Duodenal mucosa (tissue), 2 donors: Measurements from ENCODE around the gene MAML2.

Experiments
- H3K27ac ChIP-seq: one replicate; pipeline ENCODE4 v1.7.0; 2013; ENCODE audit warnings: low read depth, low read length
- H3K27me3 ChIP-seq, 2 donors: one replicate each; pipeline ENCODE4 v1.7.0; 2013; ENCODE audit warnings: low read length in 2 of 2, control low read depth in 1 of 2; ENCODE audit not compliant: insufficient read depth in 2 of 2, control insufficient read depth in 1 of 2
- H3K36me3 ChIP-seq, 2 donors: one replicate each; pipeline ENCODE4 v1.7.0; 2013; ENCODE audit warnings: low read length in 2 of 2, control low read depth in 1 of 2; ENCODE audit not compliant: insufficient read depth in 2 of 2, control insufficient read depth in 1 of 2
- H3K4me1 ChIP-seq, 2 donors: one replicate each; pipeline ENCODE4 v1.7.0; 2013; ENCODE audit warnings: low read length in 2 of 2, control low read depth in 1 of 2; ENCODE audit not compliant: insufficient read depth in 2 of 2, control insufficient read depth in 1 of 2
- H3K4me3 ChIP-seq, 2 donors: one replicate each; pipeline ENCODE4 v1.7.0; 2013; ENCODE audit warnings: low read length in 2 of 2, low read depth in 1 of 2
- H3K9ac ChIP-seq, 2 donors: one replicate each; pipeline ENCODE4 v1.7.0; 2013; ENCODE audit warnings: low read length in 2 of 2, low read depth in 1 of 2
- H3K9me3 ChIP-seq, 2 donors: one replicate each; pipeline ENCODE4 v1.7.0; 2013; ENCODE audit warnings: low read length in 2 of 2, control low read depth in 1 of 2; ENCODE audit not compliant: control insufficient read depth in 1 of 2

Gene MAML2

DNA sequence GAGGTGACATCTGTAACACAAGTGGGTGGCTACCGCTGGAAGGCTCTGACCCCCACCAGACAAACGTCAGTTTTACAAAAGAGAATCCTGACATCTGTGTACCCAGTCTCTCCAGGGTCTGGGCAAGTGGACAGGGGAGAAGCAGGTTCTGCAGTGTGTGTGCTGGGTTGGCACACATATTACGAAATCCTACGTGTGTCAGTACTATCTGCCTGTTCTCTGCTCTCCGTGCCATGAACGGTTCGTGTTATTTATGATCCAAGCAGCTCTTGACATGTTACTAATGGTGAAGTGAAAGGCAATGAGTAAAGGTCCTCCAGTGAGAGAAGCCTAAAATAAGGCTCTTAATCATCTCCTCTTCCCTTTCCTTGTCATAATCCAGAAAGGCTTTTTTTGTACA is 217.6 kb downstream of the MAML2 start:
- H3K4me3 ChIP-seq: no peak overlapping the region
- no peak overlapping the region for H3K27ac ChIP-seq
- H3K36me3 ChIP-seq: no peaks in the 10 kb centered on the region
- H3K9me3 ChIP-seq: no peaks in the 10 kb centered on the region
- H3K27me3 ChIP-seq: no peaks in the 10 kb centered on the region
- H3K9ac ChIP-seq: no peak overlapping the region
- no peaks in the 10 kb centered on the region for H3K4me1 ChIP-seq

DNA sequence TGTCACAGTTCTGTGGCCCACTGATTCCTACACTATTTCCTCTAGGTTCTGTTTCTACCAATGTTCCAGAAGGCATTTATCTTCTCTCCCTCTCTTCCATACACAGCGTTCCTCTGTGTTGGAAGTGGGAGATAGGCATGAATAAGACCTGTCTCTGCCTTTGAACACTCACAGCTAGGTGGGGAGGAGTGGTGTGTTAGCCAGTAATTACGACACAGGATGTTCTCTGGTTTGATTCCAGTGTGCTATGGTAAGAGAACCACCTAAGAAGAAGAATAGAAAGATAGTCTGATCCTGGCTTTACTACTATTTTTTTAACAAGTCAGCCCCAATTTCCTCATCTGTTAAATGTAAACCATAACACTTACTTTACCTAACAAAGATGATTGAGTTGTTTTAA is 218.8 kb downstream of the MAML2 start:
- H3K9ac ChIP-seq: no peak overlapping the region
- no peak overlapping the region for H3K4me3 ChIP-seq
- H3K27ac ChIP-seq: no peak overlapping the region
- no peaks in the 10 kb centered on the region for H3K36me3 ChIP-seq
- H3K9me3 ChIP-seq: no peaks in the 10 kb centered on the region
- no peaks in the 10 kb centered on the region for H3K27me3 ChIP-seq
- H3K4me1 ChIP-seq: no peaks in the 10 kb centered on the region

DNA sequence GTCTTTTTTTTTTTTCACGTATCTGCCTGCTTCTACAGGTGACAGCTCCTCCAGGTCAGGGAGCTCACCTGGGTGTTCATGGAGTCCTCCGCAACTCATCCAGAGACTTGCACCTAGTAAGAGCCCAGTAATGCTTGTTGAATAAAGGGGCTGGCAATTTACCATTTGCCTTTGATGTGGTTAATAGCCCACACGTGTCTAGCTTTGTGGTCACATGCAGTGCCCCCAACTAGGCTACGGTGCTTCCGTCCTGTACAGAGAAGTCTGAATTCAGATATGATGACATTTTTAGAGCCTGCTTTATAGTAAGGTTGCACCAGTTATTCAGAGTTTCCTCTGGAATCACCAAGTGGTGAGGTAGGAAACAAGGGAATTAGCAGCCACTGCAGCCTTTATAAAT is 219.7 kb downstream of the MAML2 start:
- Histone ChIP-seq H3K4me1 (no peaks in the 10 kb centered on the region), H3K36me3 (no peaks in the 10 kb centered on the region), H3K9me3 (no peaks in the 10 kb centered on the region), H3K4me3 (no peak overlapping the region), H3K27me3 (no peaks in the 10 kb centered on the region), H3K9ac (no peak overlapping the region), H3K27ac (no peak overlapping the region)

DNA sequence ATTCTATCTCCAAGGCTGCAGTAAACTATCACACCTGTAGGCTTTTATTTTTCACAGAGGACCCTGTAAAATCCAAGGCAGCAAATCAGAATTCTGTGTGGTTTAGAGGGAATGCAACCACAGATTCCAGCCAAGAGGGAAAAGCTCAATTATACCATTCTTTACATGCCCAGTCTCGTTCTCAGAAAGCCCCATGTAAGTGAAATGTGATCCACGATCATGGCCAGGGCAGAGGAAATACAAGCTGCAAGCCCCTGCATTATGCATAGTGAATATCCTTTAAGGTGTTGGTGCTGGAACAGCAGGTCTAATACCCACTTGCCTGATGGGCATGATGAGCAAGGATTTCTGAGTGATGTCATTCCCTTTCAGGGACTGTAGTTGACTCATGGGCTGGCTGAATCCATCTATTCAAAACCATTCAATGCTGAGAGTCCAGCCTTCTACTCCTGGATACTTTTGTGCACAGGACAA is 220.4 kb downstream of the MAML2 start:
- no peak overlapping the region for H3K27ac ChIP-seq
- no peak overlapping the region for H3K4me3 ChIP-seq
- H3K27me3 ChIP-seq: no peaks in the 10 kb centered on the region
- no peaks in the 10 kb centered on the region for H3K36me3 ChIP-seq
- no peaks in the 10 kb centered on the region for H3K9me3 ChIP-seq
- H3K4me1 ChIP-seq: no peaks in the 10 kb centered on the region
- no peak overlapping the region for H3K9ac ChIP-seq

DNA sequence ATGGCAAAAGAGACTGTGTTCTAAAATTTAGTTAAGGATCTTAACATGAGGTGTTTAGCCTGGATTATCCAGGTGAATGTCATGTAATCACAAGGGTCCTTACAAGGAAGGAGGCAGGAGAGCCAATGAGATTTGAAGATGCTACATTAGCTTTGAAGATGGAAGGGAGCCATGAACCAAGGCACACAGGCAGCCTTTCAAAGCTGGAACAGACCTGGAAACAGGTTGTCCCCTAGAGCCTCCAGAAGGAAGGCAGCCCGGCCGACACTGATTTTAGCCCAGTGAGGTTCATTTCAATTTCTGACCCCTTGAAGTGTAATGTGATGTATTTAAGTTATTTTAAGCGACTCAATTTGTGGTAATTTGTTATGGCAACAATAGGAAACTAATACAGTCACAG is 223.8 kb downstream of the MAML2 start:
- Histone ChIP-seq H3K9me3 (no peaks in the 10 kb centered on the region), H3K9ac (no peak overlapping the region), H3K36me3 (no peaks in the 10 kb centered on the region), H3K27ac (no peak overlapping the region), H3K27me3 (no peaks in the 10 kb centered on the region), H3K4me1 (peaks cover 0 to 6% of the 10 kb centered on the region in 2 donors), H3K4me3 (no peak overlapping the region)

DNA sequence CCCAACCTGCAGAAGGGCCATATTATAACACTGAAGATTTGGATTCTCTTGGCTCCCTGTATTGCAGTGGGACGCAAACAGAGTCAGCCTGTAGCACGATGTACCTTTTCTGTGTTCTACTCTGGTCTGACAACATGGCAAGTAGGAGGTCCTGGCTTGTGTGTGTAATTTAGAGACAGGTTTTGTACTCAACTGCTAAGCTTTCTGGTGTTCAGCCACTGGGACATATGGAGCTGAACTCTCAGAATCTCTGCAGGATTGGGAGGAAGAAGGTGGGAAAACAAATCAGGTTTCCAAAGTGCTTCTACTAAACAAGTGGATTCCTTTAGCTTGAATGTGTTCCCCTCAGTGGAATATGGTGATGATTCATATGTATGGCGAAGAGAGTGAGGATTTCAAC is 226.6 kb downstream of the MAML2 start:
- Histone ChIP-seq H3K9ac (no peak overlapping the region), H3K27me3 (no peaks in the 10 kb centered on the region), H3K27ac (no peak overlapping the region), H3K9me3 (no peaks in the 10 kb centered on the region), H3K4me1 (peaks cover 0 to 6% of the 10 kb centered on the region in 2 donors), H3K36me3 (no peaks in the 10 kb centered on the region), H3K4me3 (no peak overlapping the region)

DNA sequence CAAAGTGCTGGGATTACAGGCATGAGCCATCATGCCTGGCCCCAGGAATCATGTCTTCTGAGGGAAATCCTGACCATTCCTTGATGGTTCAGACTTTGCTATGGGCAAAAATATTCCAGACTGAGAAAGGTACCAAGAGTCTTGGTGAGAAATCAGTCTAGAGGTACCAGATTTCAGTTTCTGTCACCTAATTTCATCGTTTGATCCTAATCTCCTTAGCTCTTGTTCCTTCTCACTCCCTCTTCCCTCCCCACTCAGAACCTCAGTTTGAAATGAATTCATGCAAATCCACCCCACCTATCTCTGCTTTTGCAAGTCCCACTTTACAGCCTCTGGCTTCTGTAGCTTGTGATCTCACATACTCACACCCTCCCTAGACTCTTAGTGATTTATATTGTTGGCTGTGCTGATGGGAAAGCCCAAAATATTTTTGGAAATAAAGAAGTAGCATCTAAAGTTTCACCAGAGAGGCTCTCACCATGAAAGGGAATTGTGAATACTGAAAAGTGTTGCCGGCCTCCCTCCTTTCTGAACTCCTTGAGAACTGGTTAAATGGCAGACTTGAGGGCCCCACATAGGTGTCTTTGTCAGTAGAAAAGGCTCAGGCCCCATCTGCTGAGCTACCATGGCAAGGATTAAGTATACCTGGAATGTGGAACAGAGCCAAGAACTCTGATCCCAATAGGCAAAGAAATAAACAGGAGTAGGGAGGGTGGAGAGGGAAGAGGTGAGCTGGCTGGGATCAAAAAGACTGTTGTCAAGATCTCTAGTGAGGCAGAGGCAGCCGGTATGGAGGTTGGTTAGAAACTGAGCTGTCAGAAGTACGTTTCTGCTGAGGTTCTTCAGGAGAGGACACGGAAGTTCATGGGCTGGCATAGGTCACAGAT is 228.6 kb downstream of the MAML2 start:
- Histone ChIP-seq H3K4me3 (no peak overlapping the region), H3K27ac (no peak overlapping the region), H3K4me1 (peaks cover 5 to 6% of the 10 kb centered on the region in 2 donors), H3K9ac (no peak overlapping the region), H3K27me3 (no peaks in the 10 kb centered on the region), H3K36me3 (no peaks in the 10 kb centered on the region), H3K9me3 (no peaks in the 10 kb centered on the region)

DNA sequence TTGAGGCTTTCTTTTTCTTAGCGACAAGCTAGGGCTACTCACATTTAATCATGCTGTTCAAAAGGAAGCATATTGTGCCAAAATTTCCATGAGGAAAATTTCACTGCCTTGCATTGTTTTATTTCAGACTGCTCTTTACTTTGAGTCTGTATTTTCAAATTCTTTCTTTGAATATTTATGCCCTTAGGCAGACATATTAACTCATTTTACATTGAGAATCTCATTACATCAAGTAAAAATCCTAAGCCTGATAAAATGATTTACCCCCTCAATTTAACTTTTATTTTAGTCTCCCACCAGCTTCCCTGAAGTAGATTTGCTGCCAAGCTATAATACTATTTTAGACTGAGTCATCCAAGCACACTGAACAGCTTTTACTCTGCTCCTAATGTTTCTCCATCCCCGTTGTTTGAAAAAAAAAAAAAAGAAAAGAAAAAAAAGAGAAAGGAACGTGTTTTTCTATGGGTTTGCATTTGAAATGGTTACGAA is 229.8 kb downstream of the MAML2 start:
- no peaks in the 10 kb centered on the region for H3K9me3 ChIP-seq
- H3K4me1 ChIP-seq: peaks cover 5 to 6% of the 10 kb centered on the region in 2 donors
- no peak overlapping the region for H3K27ac ChIP-seq
- H3K27me3 ChIP-seq: no peaks in the 10 kb centered on the region
- no peak overlapping the region for H3K4me3 ChIP-seq
- H3K9ac ChIP-seq: no peak overlapping the region
- H3K36me3 ChIP-seq: no peaks in the 10 kb centered on the region

DNA sequence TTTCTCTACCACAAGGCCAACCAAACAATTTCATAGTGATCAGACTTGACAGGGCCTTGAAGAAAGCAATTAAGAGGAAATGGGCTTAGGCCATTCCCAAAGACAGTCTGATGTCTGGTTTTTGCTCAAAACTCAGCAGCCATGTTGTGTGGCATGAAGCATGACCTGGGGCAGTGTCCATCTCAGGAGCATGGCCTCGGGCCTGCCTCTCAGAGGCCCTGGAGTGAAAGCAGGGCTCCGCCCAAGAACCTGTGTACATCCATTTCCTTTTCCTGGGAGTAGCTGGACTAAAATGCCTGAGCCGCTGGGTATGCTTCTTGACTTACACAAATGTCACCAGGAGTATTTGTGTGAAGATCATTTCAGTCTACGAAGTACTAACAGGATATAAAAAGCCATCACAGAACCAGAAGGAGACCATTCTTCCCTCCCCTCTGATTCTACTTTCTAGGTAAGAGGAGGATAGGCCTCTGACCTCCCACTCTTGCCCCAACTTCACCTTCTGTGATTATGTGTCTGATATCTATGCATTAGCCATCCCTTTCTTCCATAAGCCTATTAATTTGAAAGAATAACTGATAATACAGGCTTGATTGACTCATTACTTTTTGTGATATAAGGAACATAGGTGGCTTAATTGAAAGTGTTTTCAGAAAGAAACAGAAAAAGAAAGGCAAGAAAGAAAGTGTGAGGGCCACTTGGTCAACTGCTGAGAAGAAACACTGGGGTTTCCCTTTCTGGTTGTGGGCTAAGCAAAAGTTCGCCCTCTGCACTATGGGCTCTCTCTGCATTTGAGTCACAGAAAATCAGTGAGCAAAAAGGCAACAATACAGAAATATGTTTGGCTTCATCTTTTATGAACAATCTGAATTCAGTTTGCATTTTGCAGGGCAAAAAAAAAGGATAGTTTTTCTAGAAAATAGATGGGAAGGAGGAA is 230.5 kb downstream of the MAML2 start:
- no peaks in the 10 kb centered on the region for H3K9me3 ChIP-seq
- H3K27ac ChIP-seq: no peak overlapping the region
- no peaks in the 10 kb centered on the region for H3K27me3 ChIP-seq
- no peak overlapping the region for H3K9ac ChIP-seq
- no peaks in the 10 kb centered on the region for H3K36me3 ChIP-seq
- H3K4me3 ChIP-seq: no peak overlapping the region
- peaks cover 6 to 9% of the 10 kb centered on the region in 2 donors for H3K4me1 ChIP-seq

DNA sequence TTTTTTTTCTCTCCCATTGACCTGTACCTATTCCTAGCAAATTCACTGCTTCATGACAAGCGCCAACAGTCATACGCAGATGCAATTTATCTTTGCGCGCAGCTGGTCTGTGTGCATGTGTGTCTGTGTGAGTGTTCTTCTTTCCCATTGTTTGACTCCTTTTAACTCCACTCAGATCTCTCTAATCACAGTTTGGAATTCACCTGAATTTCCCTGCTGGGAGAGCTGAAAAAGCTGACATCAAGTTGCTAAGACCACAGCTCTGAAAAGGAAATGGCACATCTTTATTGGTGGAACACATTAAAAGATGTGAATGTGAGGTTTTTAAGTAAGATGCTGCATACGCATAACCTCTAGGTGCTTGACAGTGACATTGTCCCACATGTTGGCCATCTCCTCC is 231.7 kb downstream of the MAML2 start:
- Histone ChIP-seq H3K9ac (no peak overlapping the region), H3K9me3 (no peaks in the 10 kb centered on the region), H3K4me1 (peaks cover 6 to 13% of the 10 kb centered on the region in 2 donors), H3K4me3 (no peak overlapping the region), H3K27me3 (no peaks in the 10 kb centered on the region), H3K36me3 (no peaks in the 10 kb centered on the region), H3K27ac (no peak overlapping the region)
